Tibial nerve (tissue), 4 donors: Measurements from ENCODE around the gene HLA-DMB.
A peak's percentile ranks its signal among the peaks of the same experiment; 100 is the strongest.

ENCODE experiments used
- CTCF ChIP-seq, 5 experiments: fragments of 200-600 bp in 3 of 5; fragments of 450-650 bp in 2 of 5; sonication (generic) in 3 of 5; IDR thresholded peaks; one replicate each; pipeline ENCODE4 v1.5.1; 2016 to 2019; ENCODE audit warnings: antibody characterized with exemption in 5 of 5, mild to moderate bottlenecking in 3 of 5, moderate library complexity in 2 of 5
- EP300 ChIP-seq, 2 donors: sonication (generic); formaldehyde crosslinking; IDR thresholded peaks; one replicate each; pipeline ENCODE4 v1.6.1; 2017; ENCODE audit warnings: antibody characterized with exemption in 2 of 2, mild to moderate bottlenecking in 1 of 2

GRCh38 chr6:32952817-32953739 is 12.2 kb upstream of the HLA-DMB start, which contains the start of gene HLA-DMA:
- TF ChIP-seq CTCF (IDR thresholded peaks at IDR 0.05): peak; percentile 69 to 78 (median 71)
- TF ChIP-seq EP300 (IDR thresholded peaks at IDR 0.05): peak in 1 of 2 donors; percentile 74
